Activated T-cell treated with anti-CD3 and anti-CD28 coated beads for 4 hours (primary cell): ENCODE results near the gene SLC29A3.
"Not testable (repeated sequence)": the region's sequence is repeated elsewhere in the genome, so short reads cannot be mapped to it uniquely, and the experiment has no call there.

Experiments used
- DNase-seq: peaks from one replicate; pipeline ENCODE4 v3.0.0-alpha.2; 2020

The SLC29A3 gene

DNA sequence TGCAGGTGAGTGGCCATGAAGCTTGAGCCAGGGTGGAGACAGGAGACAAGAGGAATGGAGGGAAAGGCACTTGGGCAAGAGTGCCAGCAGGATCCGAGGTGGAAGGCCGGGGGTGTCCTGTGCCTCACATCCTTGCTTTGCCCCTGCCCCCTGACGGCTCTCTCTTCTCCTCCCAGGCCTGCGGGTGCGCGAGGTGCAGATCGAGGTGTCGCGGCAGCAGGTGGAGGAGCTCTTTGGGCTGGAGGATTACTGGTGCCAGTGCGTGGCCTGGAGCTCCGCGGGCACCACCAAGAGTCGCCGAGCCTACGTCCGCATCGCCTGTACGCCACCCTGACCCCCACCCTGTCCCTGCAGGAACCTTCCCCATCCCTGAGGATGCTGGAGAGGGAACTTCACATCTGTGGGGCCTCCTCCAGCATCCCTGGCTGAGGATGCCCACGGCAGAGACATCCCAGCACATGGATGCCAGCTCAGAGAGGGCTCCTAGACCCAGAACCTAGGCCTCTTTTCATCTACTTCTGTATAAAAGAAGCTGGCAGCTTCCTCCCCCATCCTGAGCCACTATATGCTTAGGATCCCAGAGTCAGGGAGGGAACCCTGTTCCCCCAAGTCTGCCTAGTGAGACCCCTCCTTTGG, 34.4 kb upstream of the SLC29A3 start:
- DNase-seq = no peak

DNA sequence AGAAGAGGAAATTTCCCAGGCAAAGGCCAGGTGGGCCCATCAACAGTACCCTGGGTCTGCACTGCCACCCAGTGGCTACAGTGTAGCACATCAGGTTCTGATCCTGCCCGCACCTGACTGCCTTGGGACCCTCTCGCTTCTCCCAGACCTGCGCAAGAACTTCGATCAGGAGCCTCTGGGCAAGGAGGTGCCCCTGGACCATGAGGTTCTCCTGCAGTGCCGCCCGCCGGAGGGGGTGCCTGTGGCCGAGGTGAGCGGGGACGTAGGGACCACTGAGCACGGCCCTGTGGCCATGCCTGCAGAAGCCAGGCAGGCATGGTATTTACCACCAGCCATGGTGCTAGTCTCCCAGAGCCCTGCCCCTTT, 33.9 kb upstream of the SLC29A3 start:
- DNase-seq = no peak

DNA sequence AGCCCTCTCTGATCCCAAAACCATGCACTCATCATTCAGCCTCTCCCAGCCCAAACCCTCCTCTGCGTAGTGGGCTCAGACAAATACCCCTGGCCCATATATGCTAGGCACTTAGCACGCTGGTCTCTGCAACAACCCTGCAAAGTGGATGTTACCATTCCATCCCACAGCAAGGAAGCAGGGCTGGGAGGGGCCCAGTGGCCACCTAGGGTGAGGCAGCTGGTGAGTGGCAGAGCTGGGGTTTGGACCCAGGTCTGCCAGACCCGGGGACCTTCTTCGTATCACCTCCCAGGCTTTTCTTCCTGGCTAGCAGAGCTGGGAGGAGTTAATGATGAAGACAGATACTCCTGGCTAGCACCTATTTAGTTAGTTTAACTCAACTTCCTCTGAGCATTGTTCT, 33.1 kb upstream of the SLC29A3 start:
- DNase-seq = no peak

DNA sequence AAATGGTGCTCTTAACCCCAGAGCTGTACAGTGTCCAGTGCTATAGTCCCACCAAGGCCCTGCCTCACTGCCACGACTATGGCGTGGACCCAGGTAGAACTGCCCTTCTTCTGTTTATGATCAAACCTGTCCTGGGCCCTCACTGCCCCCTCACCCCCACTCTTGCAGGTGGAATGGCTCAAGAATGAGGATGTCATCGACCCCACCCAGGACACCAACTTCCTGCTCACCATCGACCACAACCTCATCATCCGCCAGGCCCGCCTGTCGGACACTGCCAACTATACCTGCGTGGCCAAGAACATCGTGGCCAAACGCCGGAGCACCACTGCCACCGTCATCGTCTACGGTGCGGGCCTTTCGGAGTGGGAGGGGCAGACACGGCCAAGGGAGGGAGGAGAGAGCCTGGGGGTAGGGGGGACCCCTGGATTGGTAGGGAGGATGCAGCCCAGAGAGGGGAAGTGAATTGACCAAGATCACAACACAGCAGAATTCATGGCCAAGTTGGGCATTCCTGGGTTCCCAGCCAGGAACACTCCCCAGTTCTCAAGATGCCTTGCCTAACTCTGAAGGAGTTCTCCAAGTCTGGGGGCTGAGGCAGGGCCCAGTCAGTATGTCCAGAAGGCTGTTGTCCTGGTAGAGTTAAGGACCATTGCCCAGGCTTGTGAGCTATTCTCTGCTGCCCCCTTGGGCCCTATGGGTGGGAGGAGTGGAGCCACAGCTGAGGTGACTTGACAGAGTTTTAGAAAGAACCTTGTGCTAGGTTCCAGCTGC, 32.4 kb upstream of the SLC29A3 start:
- DNase-seq = no peak

DNA sequence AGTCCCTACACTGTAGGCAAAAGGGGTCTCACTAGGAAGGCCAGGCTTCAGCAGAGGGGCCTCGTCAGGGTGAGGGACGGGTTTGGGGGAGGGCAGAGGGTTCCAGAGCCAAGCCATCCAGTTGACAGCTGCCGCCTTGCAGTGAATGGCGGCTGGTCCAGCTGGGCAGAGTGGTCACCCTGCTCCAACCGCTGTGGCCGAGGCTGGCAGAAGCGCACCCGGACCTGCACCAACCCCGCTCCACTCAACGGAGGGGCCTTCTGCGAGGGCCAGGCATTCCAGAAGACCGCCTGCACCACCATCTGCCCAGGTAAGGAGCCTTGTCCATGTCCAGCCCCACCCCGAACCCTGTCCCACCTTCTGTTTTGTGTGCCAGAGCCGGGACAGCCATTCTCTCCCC, 31.6 kb upstream of the SLC29A3 start:
- DNase-seq = no peak

DNA sequence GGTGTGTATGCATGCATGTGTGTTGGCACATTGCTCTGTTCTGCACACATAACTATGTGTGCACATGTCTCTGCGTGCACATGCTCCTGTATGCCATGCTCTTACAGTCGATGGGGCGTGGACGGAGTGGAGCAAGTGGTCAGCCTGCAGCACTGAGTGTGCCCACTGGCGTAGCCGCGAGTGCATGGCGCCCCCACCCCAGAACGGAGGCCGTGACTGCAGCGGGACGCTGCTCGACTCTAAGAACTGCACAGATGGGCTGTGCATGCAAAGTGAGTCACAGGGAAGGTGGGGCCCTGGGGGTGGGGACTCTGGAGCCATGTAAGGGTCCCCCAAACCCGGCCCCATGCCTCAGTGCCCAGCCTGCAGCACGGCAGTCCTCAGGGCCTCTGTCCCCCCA, 30.6 kb upstream of the SLC29A3 start:
- no peak for DNase-seq

DNA sequence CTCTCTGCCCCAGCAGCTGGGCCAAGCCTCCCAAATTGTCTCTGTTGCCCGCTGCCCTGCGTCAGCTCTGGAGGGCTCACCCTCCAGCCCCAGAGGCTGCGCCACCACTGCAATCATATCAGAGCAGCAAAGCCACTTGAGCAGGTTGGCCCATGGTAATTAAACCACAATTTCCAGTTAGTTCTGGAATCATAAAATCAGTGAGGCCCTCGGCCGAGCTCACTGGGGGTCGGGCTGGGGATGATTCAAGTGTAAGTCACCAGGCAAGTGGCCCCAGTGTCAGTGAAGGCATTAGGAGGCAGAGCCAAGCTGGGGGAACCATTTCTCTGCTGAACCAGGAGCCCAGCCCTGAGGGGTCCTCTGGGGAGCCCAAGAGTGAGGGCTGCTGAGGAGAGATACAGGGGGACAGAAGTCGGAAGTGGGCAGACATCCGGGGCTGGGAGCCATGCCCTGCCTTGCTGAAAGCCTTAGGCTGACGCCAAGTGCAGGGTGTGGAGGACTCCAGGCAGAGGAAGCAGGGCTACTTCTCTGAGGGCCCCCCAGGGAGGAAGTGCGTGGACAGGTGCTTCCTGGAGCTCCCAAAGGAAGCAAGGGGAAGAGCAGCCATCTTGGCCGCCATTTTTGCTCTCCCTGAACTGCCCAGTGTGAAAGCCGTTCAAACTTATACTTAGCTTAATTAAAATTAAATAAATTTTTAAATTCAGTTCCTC, 29.5 kb upstream of the SLC29A3 start:
- DNase-seq = no peak

DNA sequence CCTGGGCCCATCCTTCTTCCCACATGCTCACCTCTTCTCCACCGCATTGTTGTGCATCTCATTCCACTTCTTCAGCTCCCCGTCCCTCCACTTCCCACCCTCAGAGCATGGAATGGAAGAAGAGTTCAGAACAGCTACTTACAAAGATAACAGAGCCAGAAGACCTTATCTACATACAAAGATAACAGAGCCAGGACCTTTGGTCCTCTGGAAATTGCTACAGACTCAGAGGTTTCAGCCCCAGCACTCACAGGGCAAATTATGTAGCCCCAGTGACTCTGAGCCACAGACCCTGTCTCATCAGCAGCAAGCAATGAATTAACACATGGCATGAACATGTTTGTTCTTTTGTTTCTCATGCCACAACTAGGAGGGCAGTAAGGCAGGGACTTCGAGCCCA, 28.7 kb upstream of the SLC29A3 start:
- DNase-seq = no peak

DNA sequence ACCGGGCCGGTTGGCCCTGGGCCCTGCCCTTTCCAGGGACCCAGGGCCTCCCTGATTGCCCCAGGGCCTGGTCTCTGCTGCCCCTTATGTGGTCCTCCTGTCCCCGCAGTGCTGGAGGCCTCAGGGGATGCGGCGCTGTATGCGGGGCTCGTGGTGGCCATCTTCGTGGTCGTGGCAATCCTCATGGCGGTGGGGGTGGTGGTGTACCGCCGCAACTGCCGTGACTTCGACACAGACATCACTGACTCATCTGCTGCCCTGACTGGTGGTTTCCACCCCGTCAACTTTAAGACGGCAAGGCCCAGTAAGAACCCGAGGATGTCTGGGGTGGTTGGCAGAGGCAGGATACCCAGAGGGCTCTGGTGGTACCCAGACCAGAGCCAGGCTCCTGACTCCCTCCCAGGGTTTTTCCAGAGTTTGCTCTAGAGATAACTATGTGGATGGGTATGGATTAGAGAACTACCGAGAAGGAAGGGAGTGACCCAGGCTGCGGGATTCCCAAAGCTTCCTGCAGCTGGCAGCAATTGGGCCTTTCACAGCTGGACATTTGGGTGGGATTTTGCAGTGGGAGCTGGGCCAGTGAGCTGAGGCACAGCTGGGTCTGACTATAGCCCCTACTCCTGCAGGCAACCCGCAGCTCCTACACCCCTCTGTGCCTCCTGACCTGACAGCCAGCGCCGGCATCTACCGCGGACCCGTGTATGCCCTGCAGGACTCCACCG, 28.1 kb upstream of the SLC29A3 start:
- DNase-seq = no peak

DNA sequence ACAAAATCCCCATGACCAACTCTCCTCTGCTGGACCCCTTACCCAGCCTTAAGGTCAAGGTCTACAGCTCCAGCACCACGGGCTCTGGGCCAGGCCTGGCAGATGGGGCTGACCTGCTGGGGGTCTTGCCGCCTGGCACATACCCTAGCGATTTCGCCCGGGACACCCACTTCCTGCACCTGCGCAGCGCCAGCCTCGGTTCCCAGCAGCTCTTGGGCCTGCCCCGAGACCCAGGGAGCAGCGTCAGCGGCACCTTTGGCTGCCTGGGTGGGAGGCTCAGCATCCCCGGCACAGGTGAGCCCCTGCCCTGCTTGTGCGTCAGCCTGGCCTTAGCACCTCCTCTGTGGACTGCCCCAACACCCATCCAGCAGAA, 27.5 kb upstream of the SLC29A3 start:
- no peak for DNase-seq

DNA sequence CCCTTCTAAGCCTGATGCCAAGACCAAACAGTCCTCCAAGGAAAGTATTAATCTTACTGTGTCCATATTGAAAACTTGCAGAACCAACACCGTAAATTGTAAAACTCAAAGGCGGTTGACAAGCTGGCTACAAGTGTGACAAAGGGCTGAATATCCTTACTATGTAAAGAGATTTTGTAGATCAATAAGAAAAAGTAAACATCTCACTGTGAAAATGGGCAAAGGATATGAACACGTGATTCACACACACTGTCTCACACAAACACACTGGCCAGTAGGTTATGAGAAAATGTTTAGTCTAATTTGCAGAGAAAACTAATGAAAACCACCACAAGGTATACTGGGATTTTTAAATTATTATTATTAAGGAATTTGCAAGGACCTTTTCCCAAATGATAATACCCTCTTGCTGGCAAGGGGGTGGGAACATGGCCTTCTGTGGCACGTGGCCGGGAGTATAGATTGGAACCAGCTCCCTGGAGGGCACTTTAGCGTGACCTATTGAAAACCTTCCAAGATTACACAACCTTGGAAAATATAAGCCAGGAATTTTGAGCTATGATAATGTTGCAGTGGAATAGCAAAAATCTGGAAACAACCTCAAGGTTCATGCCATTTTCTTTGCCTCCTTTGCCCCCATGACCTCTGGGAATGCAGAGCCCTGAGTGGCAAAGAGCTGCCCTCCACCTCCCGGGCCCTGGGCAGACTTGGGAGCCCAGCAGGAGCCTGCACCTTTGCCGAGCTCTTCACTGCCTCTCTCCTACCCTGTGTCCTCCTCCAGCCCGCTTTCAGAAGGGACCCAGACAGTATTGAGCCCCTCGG, 26.2 kb upstream of the SLC29A3 start:
- DNase-seq = no peak

DNA sequence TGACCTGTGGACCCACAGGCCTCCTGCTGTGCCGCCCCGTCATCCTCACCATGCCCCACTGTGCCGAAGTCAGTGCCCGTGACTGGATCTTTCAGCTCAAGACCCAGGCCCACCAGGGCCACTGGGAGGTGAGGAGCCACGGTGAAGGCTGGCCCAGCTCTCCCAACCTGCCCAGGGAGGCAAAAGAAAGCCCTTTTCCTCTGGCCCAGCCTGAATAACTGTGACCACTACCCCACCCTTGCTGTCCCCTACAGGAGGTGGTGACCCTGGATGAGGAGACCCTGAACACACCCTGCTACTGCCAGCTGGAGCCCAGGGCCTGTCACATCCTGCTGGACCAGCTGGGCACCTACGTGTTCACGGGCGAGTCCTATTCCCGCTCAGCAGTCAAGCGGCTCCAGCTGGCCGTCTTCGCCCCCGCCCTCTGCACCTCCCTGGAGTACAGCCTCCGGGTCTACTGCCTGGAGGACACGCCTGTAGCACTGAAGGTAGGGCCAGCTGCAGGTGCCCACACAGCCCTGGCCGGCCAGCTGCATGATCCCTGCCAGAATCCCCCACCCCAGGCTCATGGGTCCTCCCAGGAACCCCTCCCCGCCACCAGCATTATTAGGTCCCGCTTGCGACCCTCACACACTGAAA, 25.5 kb upstream of the SLC29A3 start:
- DNase-seq = no peak

DNA sequence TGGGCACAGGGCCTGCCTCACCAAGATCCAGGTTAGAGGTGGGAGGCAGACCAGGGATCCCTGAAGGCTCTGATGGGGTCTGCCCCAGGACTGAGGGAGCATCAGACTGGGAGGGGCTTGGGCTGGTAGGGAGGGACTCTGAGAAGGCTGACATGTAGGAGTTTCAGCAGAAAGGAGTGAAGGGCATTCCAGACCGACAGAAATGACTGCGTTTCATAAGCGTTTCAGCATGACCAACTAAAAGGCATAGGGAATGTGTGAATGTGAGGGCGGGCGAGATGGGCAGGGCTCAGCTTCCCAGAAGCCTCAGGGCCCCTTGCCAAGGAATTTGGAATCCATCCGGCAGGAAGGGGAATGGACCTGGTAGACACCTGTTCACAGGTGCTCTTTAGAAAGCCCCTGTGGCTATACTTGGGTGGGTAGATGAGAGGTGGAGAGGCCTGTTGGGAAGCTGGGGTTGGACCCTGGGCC, 24.9 kb upstream of the SLC29A3 start:
- no peak for DNase-seq

DNA sequence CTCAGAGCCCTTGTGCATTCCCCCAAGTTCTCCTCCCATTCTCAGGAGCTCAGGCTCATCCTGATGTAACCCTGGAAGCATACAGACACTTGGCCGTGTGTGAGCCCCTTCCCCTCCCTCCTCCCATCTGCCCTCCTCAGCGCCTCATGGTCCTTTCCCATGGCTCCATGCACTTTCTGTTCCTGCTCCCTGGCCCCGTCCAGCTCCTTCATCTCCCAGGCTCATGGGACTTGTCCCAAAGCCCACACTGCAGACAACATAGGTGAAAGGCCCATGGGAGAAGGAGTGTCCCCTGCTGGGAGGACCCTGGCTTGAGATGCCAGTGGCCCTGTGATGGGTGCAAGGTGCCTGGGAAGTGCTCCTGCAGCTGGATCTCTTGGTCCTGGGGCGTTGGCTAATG, 24.2 kb upstream of the SLC29A3 start:
- DNase-seq = no peak

DNA sequence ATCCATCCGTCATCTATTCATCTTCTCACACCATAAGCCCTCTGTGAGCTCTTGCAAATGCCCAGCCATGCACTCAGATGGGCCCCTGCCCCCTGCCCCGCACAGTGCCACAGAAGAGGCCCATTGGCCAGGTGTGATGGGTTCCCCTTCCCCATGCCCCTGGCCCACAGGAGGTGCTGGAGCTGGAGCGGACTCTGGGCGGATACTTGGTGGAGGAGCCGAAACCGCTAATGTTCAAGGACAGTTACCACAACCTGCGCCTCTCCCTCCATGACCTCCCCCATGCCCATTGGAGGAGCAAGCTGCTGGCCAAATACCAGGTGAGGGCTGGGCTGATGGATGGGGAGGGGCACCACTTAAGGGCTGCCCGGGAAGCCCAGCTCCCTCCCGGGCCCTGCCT, 23.4 kb upstream of the SLC29A3 start:
- DNase-seq = no peak

DNA sequence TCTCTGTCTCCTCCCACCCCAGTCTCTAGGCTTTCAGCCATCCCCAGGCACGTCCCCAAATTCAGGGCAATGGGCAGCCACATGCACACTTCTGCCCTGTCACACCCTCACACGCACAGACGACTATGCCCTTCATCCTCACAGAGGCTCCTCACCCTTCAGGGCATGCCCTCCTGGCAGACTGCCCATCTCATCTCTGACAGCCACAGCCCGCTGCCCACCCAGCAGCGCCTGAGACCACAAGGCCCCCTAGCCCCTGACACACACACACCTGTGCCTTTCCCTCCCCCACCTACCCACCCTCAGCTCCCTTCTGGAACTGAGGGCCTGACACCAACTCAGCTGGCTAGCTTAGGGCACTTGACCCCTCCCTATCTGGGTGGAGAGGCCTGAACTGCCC, 23.0 kb upstream of the SLC29A3 start:
- no peak for DNase-seq

DNA sequence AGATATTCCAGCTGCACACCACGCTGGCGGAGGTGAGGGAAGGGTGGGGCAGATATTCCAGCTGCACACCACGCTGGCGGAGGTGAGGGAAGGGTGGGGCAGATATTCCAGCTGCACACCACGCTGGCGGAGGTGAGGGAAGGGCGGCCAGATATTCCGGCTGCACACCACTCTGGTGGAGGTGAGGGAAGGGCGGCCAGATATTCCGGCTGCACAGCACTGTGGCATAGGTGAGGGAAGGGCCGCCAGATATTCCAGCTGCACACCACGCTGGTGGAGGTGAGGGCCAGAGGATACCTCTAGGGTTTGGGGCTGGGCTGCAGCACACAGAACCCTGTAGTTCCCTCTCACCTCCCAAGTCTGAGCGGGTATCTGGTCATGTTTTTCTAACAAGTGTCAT, 22.2 kb upstream of the SLC29A3 start:
- DNase-seq = not testable (repeated sequence)

DNA sequence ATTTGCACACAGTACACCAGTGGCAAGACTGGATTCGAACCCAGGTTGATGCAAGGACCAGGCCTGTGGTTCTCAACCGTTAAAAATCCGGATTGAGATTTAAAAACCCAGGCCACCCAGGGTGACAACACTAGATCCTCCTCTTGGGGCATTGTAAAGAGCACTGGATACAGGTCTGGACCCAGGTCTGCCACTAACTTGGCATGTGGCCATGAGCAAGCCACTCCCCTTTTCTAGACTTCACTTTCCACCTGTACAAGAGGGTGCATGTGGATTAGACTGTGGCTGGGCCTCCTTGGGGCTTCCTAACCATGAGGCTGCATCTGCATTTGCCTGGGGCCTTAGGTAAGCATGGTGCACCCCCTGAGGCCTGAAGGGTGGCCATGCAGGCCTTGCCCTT, 21.7 kb upstream of the SLC29A3 start:
- DNase-seq = no peak

DNA sequence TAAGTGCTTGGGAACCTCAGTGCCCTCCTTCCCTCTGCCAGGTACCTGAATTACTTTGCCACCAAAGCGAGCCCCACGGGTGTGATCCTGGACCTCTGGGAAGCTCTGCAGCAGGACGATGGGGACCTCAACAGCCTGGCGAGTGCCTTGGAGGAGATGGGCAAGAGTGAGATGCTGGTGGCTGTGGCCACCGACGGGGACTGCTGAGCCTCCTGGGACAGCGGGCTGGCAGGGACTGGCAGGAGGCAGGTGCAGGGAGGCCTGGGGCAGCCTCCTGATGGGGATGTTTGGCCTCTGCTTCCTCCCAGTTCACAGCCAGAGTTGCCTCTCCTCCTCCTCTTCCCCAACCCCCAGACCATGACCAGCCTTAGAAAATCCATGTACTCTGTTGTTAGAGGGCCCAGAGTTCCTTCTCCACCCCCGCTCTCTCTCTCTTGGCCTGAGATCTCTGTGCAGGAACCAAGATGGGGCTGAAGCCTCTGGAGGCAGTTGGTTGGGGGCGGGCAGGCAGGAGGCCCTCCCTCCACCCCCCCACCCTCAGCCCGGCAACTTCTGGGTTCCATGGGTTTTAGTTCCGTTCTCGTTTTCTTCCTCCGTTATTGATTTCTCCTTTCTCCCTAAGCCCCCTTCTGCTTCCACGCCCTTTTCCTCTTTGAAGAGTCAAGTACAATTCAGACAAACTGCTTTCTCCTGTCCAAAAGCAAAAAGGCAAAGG, 19.8 kb upstream of the SLC29A3 start:
- no peak for DNase-seq

DNA sequence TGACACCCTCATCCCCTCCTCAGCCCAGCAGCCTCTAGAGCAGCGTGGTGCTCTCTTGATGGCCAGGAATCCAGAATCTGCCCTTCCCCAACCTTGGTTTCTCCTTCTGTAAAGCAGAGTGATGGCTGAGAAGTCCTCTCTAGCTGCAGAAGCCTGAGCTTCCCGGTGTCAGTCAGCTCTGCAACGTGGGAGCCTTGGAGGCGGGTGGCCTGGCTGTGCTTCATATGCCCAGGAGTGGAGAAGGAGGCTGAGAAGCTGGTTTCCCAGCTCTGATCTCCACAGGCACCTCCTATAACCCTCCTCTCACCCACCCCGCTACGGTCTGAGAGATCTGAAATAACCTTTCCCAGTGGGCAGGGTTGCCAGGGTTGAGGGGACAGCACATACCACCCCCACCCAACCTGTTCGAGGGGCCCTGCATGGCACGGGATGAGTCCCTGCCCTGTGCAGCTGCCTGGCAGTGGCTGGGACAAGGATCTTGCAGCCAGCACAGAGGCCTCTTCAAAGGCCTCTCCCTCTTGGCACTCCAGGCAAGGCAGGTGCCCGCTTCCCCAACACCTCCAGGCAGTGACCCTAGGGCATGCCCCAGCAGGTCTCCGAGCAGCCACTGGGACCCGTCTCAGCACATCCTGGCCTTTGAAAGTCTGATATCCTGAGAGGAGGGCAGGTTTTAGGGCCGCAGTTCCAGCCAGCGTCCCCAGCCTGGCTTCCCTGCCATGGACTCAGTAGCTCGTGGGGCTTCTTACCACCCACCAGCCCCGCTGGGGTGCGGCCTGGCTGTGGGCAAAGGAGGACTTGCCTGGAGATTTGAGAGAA, 18.3 kb upstream of the SLC29A3 start:
- DNase-seq = no peak
